Gastroesophageal sphincter (tissue), 4 donors: ENCODE measurements around the gene CTNNA3. TPM values are rescaled to one million over a fixed set of nuclear protein-coding genes. Genes with fewer than 3 reads are reported as not detected.
"Not testable (repeated sequence)": the region's sequence is repeated elsewhere in the genome, so short reads cannot be mapped to it uniquely, and the experiment has no call there.

Source experiments
- ATAC-seq: fragments of 150-250 bp; one replicate; pipeline ENCODE4 v1.9.1; 2016; ENCODE audit warnings: mild to moderate bottlenecking, moderate library complexity
- H3K27ac ChIP-seq, 4 donors: fragments of 200-600 bp; sonication (generic) in 3 of 4; 1 replicate in 3 of 4; 2 replicates in 1 of 4; pipeline ENCODE4 v1.5.1; 2016 to 2019
- H3K27me3 ChIP-seq: fragments of 200-600 bp; sonication (generic); one replicate; pipeline ENCODE4 v1.5.1; 2019
- H3K36me3 ChIP-seq, 2 donors: fragments of 200-600 bp; sonication (generic); one replicate each; pipeline ENCODE4 v1.5.1; 2019; ENCODE audit warnings: control low read depth in 1 of 2
- H3K4me1 ChIP-seq, 3 donors: fragments of 200-600 bp; sonication (generic); 1 replicate in 2 of 3; 2 replicates in 1 of 3; pipeline ENCODE4 v1.5.1; 2016 to 2019; ENCODE audit warnings: control low read depth in 2 of 3
- H3K4me3 ChIP-seq, 2 donors: fragments of 200-600 bp; sonication (generic); one replicate each; pipeline ENCODE4 v1.5.1; 2019; ENCODE audit warnings: mild to moderate bottlenecking in 1 of 2, moderate library complexity in 1 of 2
- H3K9me3 ChIP-seq, 3 donors: fragments of 200-600 bp; sonication (generic); one replicate each; pipeline ENCODE4 v1.5.1; 2017 to 2019; ENCODE audit warnings: control low read depth in 2 of 3
- CTCF ChIP-seq, 4 experiments: fragments of 200-600 bp in 2 of 4; fragments of 450-650 bp in 2 of 4; sonication (generic) in 1 of 4; IDR thresholded peaks; one replicate each; pipeline ENCODE4 v1.5.1; 2017 to 2019; ENCODE audit warnings: antibody characterized with exemption in 4 of 4, mild to moderate bottlenecking in 2 of 4, moderate library complexity in 2 of 4
- EP300 ChIP-seq: sonication (generic); formaldehyde crosslinking; IDR thresholded peaks from one replicate; pipeline ENCODE4 v1.6.1; 2017; ENCODE audit warnings: antibody characterized with exemption, mild to moderate bottlenecking
- POLR2A ChIP-seq, 2 donors: fragments of 450-650 bp; IDR thresholded peaks; one replicate each; pipeline ENCODE4 v1.6.1; 2017; ENCODE audit warnings: antibody characterized with exemption in 2 of 2, mild to moderate bottlenecking in 2 of 2, moderate library complexity in 1 of 2
- POLR2AphosphoS5 ChIP-seq: sonication (generic); formaldehyde crosslinking; IDR thresholded peaks from one replicate; pipeline ENCODE4 v1.6.1; 2017; ENCODE audit warnings: antibody characterized with exemption
- WGBS, 2 donors: methylation state at CpG; one replicate each; pipeline ENCODE4 v1.1.5; 2018; ENCODE audit warnings: low coverage in 1 of 2; 5-methylcytosine and 5-hydroxymethylcytosine counted together
- total RNA-seq, 4 donors: library from RNA; depleted of rRNA; stranded (reverse); fragments of >200 nt; gene quantifications; one replicate each; pipeline ENCODE4 v1.1.0, GENCODE V29; 2016

The CTNNA3 gene
- total RNA-seq, 4 donors from 2014 or later: 5.1 to 22.0 (median 13.8) TPM

- Histone ChIP-seq H3K27ac (no peak overlapping the region), H3K4me1 (no peaks in the 10 kb centered on the region), H3K4me3 (no peak overlapping the region), H3K36me3 (no peaks in the 10 kb centered on the region), H3K27me3 (no peaks in the 10 kb centered on the region), H3K9me3 (no peaks in the 10 kb centered on the region)
- ATAC-seq: no peak
- WGBS, 2 donors: 67 to 90% methylated on average over 1 of the region's 1 CpG
- TF ChIP-seq EP300 (no peak), CTCF (IDR thresholded peaks at IDR 0.05) (no peak), POLR2AphosphoS5 (no peak), POLR2A (IDR thresholded peaks at IDR 0.05) (no peak)
These were observed 158.1 kb downstream of the CTNNA3 start for GRCh38 chr10:67537906-67538305.

GRCh38 chr10:67533376-67533775, 162.6 kb downstream of the CTNNA3 start:
- Histone ChIP-seq H3K36me3 (no peaks in the 10 kb centered on the region), H3K9me3 (no peaks in the 10 kb centered on the region), H3K27ac (no peak overlapping the region), H3K4me3 (no peak overlapping the region), H3K27me3 (no peaks in the 10 kb centered on the region), H3K4me1 (no peaks in the 10 kb centered on the region)
- ATAC-seq: no peak
- 11 to 22% methylated on average over 1 of the region's 1 CpG for WGBS, 2 donors
- TF ChIP-seq POLR2A (IDR thresholded peaks at IDR 0.05): no peak
- no peak for TF ChIP-seq CTCF (IDR thresholded peaks at IDR 0.05)
- TF ChIP-seq POLR2AphosphoS5: no peak
- no peak for TF ChIP-seq EP300

DNA sequence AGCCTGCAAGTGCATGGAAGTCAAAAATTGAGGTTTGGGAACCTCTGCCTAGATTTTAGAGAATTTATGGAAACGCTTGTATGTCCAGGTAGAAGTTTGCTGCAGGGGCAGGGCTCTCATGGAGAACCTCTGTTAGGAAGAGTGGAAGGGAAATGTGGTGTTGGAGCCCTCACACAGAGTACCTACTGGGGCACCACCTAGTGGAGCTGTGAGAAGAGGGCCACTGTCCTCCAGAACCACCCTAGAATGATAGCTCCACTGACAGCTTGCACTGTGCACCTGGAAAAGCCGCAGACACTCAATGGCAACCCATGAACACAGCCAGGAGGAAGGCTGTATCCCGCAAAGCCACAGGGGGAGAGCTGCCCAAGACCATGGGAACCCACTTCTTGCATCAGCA, 165.0 kb downstream of the CTNNA3 start:
- not testable (repeated sequence) for H3K27me3 ChIP-seq, H3K27ac ChIP-seq, H3K4me3 ChIP-seq, H3K36me3 ChIP-seq, H3K9me3 ChIP-seq, ATAC-seq, H3K4me1 ChIP-seq
- WGBS, 2 donors: 100% methylated on average over 1 of the region's 3 CpGs; no CpG with 5 or more reads in 1 of the 2 donors

GRCh38 chr10:67527351-67527750, 168.6 kb downstream of the CTNNA3 start:
- no peak for ATAC-seq
- Histone ChIP-seq H3K4me3 (no peak overlapping the region), H3K9me3 (no peaks in the 10 kb centered on the region), H3K4me1 (no peaks in the 10 kb centered on the region), H3K36me3 (no peaks in the 10 kb centered on the region), H3K27me3 (no peaks in the 10 kb centered on the region), H3K27ac (no peak overlapping the region)
- no peak for TF ChIP-seq CTCF (IDR thresholded peaks at IDR 0.05)
- no peak for TF ChIP-seq POLR2AphosphoS5
- no peak for TF ChIP-seq POLR2A (IDR thresholded peaks at IDR 0.05)
- TF ChIP-seq EP300: no peak

- no peaks in the 10 kb centered on the region for H3K9me3 ChIP-seq
- no peaks in the 10 kb centered on the region for H3K36me3 ChIP-seq
- H3K27me3 ChIP-seq: no peaks in the 10 kb centered on the region
- no peak for TF ChIP-seq CTCF (IDR thresholded peaks at IDR 0.05)
- TF ChIP-seq POLR2AphosphoS5: no peak
- no peak for TF ChIP-seq EP300
- no peak for TF ChIP-seq POLR2A (IDR thresholded peaks at IDR 0.05)
- peaks cover 0 to 3% (median 0%) of the 10 kb centered on the region in 3 donors for H3K4me1 ChIP-seq
- no peak overlapping the region for H3K4me3 ChIP-seq
- no peak for ATAC-seq
- H3K27ac ChIP-seq: no peak overlapping the region
- WGBS, 2 donors: 50 to 53% methylated on average over 2 of the region's 2 CpGs
These were observed 174.4 kb downstream of the CTNNA3 start for GRCh38 chr10:67521546-67521945.
